Hypothalamus (tissue), 51 donors: ENCODE results near the gene MRPL39.

Source experiments
- DNase-seq, 51 donors: peaks; one replicate each; lab custom pipeline; 2025; lab: John Stamatoyannopoulos, UW

The MRPL39 gene

DNA sequence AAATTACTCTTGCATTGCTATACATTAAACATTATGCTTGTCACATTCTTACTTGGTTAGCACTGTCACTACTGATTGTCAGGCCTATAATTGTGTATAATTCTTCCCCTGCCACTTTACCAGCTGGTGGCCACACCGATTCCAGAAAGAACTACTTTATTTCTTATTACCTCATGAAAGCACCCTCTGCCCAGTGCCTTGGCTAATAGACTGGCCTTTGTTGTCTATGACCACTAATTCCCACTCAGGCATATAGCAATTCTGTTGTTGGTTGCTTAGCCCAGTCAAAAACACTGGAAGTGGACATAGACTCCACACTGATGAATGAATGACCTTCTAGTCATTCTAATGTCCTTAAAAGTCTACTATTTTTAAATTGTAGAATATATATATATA lies 35.6 kb downstream of the MRPL39 start:
- DNase-seq = no peak

DNA sequence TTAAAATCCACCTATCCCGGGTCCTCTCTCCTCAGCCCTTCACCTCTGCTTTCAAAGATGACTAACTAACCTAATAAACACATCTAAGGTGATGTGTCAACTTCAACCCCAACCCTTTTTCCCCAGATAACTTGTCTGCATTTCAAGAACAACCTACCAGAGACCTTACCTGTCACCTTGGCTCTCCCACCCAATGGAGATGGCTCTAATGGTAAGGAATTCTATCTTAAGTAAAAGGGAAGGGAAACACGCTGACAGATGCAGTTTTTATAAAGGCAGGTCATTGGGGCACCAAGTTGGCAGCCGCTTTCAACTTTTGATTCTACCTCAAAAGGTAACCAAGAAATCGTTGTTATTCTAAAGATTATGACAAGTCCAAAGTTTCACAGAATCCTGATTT lies 37.6 kb downstream of the MRPL39 start:
- DNase-seq = no peak

DNA sequence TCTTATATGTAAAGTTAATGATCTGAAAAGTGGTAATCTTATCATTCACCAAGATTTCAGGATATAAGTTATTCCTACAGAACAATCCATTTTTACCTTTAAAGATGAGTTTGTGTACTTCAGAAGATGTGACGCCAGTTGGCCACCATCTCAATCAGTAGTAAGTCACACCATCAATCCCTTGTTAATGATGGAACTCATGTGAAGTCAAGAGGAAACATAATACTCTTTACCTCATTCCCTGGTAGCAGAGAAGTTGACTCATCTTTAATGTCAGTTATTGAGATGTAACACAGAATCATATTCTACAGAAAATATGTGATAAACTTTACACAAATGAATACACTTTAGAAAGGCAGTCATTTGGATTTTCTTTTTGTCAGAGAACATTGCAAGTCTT lies 38.2 kb downstream of the MRPL39 start:
- no peak for DNase-seq

DNA sequence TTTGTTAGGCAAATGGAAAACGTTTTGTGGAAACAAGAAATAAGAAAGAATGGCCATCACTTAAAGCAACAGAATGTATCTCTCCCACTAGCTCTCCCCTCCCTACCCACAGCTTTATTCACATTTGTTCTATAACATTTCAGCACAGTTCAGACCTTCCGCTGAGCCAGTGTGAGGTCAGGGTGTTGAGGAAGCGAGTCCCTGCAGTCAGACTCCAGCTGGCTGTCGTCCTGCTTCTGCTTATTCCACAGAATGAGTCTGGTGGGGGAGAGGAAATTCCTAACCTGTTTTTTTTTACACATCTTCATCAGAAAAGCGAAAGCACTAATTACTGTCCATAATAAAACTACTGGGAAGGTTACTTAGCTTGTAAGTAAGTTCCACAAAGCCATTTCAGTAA lies 39.0 kb downstream of the MRPL39 start:
- DNase-seq = peak in 2 of 51 donors; percentile 5 to 9

DNA sequence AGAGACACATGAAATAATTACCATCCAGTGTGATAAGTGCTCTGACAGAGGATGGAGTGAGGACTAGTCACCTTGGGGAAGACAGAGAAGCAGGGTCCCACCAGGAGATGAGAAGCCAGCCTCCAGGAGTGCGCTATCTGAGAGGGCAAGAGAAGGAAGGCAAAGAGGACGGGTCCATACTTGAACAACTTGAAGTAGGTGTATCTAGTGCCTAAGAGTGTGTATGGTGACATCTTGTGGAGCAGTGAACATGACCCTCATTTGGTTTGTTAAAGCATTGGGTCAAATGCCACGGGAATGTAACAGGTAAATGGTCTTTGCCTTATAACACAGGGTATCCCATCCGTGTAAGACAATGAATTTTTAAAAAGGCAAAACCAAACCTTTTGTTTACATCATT lies 39.8 kb downstream of the MRPL39 start:
- no peak for DNase-seq

DNA sequence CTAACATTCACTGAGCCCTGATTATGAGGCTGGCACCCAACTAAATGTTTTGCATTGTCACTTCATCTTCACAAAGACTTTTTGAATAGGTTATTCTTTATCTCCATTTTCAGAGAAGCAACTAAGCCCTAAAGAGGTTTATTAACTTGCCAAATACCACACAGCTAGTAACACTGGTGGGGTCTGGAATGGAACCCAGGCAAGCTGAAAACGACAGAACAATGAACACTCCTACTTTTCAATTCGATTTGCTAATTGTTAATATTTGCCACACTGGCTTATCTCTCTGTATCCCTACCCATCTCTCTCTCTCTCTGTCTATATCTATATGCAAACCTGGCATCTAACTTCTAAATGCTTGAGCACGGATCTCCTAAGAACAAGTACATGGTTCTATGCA lies 40.6 kb downstream of the MRPL39 start:
- DNase-seq = no peak

DNA sequence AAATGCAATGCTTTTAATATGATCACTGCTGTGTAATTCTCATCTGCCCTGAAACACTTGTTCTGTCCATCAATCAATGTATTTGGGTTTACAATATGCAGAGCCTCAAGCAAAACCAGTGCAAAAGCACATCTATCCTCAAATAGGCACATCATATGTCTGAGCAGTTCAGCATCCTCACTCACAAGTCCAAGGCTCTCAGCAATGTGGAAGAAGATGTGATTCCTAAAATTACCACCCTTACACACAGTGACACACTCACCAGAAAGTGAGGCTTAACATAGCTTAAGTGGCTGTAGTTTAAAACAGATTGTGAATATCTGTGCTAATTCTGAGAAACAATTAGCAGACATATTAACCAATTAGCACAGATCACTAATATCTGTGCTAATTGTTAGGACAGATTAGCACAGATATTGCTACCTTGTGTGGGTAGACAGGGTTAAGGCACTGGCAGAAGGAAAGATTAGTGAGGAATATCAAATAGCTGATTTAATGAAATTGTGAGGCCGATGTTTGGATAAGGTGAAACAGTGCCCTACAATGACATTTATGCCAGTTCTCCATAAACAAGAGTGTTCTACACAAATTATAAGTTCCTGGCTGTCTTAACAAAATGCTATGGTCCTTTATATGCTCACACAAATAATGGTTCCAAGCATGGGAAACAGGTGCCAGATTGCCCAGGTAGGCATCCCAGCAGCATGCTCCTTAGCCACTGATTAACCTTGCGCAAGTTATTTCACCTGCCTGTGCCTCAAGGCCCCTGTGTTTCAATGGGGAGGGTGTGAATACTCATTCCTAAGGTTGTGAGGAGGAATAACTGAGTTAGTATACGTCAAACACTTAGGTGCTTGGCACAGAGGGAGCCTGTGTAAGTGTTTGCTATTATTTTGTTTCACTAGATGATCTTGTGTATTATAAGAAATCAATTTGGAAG lies 41.7 kb downstream of the MRPL39 start:
- DNase-seq = no peak

DNA sequence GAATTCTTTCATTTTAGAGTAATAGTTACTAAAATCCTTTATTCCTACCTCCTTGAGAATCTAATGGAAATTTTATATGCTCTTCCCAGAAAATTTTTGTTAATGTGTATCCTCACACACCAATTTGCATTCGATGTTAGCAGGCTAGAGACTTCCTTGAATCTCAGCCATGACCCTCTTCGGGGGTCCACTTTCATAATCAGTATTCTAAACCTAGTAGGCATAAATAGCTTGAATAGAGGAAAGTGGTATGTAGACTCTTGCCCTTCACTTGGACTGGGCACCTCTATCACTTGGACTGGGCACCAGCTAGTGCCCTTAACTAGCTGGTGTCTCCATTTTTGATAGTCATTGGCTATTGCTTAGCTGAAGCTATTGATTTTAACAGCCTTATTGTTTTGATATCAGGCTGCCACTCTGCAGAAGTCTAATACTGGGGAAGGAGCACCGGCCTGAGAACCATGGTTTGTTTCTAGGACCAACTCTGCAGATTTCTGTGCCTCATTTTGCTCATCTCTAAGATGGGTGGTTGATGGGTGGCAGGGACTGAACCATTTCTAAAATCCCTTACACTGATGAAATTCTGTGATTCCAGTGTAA lies 42.8 kb downstream of the MRPL39 start:
- no peak for DNase-seq

DNA sequence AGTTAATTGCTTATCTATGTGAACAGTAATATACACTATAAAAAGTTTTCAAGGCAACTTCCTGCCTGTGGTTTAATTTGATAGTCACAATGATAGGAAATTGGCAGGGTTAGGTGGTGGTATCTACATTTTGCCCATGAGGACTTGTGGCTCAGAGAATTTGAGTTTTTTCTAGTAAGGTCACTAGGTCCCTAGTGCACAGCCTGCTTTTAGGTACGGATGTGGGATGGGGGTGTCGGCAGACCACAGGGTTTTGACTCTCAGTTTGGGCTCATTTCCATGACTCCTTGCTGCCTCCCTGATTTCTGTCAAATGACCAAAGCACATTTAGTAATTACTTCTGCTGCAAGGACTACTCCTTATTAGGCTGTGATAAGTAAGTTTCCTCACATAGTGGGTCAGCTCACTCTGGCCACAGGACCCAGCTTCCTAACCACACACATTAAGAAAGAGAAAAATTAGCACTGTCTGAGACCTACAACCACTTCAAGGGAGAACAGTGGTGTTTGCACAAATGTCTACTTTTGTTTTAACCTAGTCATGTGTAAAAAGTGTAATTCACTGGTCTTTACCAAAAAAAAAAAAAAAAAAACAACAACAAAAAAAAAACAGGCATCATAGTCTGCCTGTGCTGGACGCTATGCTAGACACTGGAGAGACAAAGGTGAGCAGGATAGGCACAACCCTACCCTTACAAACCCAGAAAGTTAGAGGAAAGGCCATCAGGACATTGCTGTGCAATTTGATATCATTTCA lies 43.7 kb downstream of the MRPL39 start:
- no peak for DNase-seq

DNA sequence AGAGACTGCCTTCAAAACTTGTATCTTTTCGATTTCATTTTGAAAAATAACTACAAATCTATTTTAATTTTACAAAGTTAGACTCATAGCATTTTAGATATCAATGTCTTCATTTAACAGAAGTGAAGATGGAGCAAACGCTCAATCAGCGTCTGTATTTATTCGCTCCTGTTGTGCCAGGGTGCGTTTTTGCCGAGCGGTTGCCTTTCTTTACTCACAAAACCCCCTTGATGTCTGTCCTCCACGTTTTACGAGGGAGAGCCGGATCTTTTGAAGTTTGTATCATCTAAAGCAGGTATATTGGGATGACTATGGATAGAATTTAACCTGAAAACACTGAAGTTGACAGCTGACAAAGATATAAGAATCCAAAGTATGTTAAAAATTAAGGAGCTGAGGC lies 44.6 kb downstream of the MRPL39 start:
- DNase-seq = no peak

DNA sequence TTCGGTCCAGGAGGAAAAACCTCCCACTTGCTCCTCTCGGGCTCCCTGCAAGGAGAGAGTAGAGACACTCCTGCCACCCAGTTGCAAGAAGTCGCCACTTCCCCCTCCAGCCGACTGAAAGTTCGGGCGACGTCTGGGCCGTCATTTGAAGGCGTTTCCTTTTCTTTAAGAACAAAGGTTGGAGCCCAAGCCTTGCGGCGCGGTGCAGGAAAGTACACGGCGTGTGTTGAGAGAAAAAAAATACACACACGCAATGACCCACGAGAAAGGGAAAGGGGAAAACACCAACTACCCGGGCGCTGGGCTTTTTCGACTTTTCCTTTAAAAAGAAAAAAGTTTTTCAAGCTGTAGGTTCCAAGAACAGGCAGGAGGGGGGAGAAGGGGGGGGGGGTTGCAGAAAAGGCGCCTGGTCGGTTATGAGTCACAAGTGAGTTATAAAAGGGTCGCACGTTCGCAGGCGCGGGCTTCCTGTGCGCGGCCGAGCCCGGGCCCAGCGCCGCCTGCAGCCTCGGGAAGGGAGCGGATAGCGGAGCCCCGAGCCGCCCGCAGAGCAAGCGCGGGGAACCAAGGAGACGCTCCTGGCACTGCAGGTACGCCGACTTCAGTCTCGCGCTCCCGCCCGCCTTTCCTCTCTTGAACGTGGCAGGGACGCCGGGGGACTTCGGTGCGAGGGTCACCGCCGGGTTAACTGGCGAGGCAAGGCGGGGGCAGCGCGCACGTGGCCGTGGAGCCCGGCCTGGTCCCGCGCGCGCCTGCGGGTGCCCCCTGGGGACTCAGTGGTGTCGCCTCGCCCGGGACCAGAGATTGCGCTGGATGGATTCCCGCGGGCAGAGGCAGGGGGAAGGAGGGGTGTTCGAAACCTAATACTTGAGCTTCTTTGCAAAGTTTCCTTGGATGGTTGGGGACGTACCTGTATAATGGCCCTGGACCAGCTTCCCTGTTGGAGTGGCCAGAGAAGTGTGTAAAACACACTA lies 45.3 kb downstream of the MRPL39 start:
- DNase-seq = peak in 20 of 51 donors; percentile 1 to 47 (median 10)

DNA sequence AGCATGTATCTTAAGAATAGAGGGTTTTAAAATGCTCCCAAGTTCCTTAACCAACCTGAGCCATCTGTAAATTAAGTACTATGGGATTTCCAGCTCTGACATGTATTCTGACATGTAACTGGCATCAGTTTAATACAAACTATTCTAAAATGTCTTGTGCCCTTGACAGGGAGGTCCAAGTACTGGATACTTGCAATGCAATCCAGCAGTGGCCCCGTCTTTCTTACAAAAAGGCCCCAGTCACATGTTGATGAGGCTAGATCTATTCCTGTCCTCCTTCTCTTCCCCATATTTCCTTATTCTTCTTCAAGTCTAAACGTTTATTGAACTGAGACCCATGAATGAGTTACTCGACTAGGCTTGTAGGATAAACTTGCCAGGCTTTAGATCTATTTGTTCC lies 46.4 kb downstream of the MRPL39 start:
- DNase-seq = no peak

DNA sequence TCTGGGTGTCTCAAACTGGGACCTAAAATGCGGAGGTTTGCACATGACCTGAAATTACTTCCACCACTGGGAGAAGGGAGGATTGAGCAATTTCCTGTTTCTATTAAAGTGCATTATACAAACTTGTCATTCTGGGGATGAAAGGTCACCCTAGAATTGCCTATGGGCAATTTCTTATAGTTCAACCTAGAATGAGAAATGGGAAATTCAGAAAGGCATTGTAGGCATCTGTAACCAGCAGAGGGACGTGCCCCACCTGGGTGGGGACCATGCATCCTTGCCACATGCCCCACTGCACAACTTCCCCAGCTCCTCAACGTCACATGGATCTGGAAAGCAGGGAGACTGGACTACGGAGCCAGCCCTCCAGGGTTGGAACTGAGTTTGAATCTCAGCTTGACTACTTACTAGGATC lies 47.0 kb downstream of the MRPL39 start:
- DNase-seq = no peak

DNA sequence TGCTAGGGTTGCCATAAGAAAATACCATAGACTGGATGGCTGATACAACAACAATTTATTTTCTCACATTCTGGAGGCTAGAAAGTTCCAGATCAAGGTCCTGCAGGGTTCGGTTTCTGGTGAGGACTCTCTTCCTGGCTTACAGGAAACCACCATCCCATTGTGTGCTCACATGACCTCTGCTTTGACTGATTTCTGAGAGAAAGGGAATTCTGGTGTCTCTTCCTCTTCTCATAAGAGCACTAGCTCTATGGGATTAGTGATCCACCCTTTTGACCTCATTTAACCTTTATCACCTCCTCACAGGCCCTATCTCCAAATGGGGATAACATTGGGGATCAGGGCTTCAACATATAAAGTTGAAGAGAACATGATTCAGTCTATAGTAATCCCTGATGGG lies 47.5 kb downstream of the MRPL39 start:
- DNase-seq = no peak

DNA sequence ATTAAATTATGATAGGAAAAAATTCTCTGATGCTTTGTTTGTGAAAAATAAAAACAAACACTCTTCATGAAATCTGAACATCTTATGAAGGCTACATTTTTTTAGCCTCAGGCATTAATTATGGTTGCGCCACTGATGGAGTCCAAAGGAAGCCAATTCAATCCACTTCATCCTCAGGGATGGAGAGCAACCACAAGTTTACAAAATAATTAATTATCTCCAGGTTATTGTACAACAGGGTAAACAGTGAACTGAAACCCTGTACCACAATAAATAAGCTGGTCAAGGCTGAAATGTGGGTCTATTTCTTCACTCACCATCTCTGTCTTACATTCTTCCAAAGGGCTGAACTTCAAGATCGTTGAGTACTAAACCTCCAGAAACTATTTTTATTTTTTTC lies 49.2 kb downstream of the MRPL39 start:
- no peak for DNase-seq

DNA sequence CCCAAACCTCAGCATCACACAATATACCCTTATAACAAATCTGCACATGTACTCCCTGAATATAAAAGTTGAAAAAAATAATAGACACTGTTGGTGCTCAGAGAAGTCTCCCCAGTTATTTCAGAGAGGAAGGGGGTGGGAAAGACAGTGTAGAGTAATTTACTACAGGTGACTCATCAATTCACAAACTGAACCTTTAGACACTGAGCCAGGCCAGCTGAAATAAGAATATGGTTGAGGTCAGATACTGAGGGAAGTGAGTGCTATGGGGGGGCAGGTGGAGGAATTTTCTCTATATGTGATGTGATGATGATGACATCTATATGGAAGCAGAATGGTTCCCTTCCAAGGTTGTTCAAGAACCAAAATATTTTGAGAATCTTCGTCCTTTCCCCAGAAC lies 50.1 kb downstream of the MRPL39 start:
- no peak for DNase-seq

DNA sequence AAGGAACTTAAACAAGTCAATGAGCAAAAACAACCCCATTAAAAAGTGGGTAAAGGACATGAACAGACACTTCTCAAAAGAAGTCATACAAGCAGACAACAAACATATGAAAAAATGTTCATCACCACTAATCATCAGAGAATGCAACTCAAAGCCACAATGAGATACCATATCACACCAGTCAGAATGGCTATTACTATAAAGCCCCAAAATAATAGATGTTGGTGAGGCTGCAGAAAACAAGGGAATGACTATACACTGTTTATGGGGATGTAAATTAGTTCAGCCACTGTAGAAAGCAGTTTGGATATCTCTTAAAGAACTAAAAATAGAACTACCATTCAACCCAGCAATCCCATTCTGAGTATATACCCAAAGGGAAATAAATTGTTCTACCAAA lies 51.2 kb downstream of the MRPL39 start:
- no peak for DNase-seq

DNA sequence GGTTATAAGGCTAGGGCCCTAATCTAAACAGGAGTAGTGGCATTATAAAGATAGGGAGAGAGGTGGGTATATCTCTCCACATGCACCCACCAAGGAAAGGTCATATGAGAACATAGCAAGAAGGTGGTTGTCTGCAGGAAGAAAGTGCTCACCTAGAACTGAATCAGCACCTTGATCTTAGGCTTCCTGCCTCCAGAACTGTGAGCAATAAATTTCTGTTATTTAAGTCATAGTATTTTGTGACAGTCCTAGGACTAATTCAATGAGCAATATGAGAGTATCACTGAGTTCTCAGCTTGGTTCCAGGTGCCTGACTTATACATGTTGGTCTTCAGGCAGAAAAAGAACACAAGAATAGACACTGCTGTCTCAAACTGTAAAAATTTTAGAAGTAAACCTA lies 51.8 kb downstream of the MRPL39 start:
- DNase-seq = no peak

DNA sequence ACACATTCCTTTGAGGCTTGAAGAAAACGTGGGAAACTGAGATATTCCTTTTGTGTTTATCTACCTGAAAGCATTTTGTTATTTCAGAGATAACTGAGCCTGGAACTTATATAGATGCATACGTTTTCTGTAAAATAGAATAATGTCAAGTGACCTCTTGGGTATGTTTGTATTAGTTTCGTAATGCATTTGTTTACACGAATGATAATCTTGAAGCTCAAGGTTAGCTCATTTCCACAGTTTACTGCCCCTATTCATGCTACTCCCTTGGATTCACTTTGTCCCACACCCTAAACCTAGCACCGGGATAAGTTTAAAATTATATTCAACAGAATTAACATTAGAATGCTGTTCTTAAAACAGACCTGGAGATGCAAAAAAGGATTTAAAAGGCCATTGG lies 54.4 kb downstream of the MRPL39 start:
- DNase-seq = no peak

DNA sequence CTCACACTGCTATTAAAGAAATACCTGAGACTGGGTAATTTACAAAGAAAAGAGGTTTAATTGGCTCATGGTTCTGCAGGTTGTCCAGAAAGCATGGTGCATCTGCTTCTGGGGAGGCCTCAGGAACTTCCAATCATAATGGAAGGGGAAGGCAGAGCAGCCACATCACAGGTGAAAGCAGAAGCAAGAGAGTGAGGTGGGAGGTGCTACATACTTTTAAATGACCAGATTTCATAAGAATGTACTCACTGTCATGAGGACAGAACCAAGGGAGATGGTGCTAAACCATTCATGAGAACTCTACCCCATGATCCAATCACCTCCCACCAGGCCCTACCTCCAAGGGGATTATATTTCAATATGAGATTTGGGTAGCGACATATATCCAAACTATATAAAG lies 55.7 kb downstream of the MRPL39 start:
- DNase-seq = no peak
